ENCODE measurements around the gene MGLL. TPM values are rescaled to one million over a fixed set of nuclear protein-coding genes. Genes with fewer than 3 reads are reported as not detected.

The MGLL gene
- total and polyA plus RNA-seq, 9 of the 15 experiments (the other 6 are each of a cell fraction or from before 2014, with no cell fraction given): 0.12 to 0.32 (median 0.18) TPM; not detected in 6

DNA sequence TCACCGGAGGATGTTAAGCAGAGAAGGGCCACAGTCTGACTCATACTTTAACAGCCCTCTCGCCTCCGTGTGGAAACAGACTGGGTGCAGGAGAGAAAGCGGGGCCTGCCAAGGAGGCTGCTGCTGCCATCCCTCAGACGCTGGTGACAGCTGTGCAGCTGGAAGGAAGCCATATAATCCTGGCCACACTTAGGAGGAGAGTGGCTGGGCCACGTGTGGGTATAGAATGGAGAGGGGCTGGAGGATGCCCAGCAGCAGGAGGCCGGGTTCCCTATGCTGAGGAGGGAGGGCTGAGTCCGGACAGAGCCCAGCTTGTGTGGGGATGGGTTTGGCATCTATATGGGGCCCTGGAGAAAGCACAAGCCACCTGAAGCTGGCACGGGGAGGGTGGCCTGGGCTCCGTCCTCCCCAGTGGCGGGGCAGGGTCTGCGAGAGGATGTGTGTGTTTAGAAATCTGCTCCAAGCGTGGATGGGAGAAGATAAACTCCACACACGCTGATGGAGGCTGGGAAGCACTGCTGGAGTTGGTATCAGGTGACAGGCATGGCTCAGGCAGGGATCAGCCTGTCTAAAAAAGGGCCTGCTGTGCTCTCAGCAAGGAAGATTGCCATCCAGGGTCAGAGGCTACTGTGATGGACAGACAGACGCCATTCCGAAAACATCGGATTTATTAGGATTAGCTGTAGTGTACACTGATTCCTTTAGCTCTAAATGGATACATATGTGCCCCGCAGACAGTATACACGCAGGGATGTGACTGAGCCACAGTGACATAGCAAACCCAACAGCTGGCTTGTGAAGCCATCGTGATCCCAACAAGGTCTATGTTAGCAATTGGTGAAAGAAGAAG is 133.7 kb downstream of the MGLL start:
- Histone ChIP-seq H3K27ac (ENCODE audit: extremely low read depth, low read depth, low read length) (no peak overlapping the region), H3K4me3 (no peak overlapping the region), H3K9ac (ENCODE audit: insufficient read depth in 1 of 2, low read depth in 2 of 2, low read length in 2 of 2) (no peak overlapping the region), H3K9me3 (replicated peaks; ENCODE audit: control insufficient read depth, insufficient read depth, low read depth, low read length) (no peaks in the 10 kb centered on the region), H3K27me3 (ENCODE audit: control insufficient read depth in 2 of 2, insufficient read depth in 2 of 2, low read length in 2 of 2) (peaks cover 0 to 20% of the 10 kb centered on the region in 2 experiments; a peak in 4 of 5 replicates), H3K36me3 (ENCODE audit: control insufficient read depth, insufficient read depth, low read length) (no peaks in the 10 kb centered on the region), H2AFZ (ENCODE audit: low read depth, low read length) (no peak overlapping the region), H3K4me1 (replicated peaks in 1 of 2; ENCODE audit: control insufficient read depth in 2 of 2, insufficient read depth in 2 of 2, low read length in 2 of 2) (no peaks in the 10 kb centered on the region), H3K9me1 (ENCODE audit: control insufficient read depth, insufficient read depth, low read length) (no peaks in the 10 kb centered on the region), H3K79me2 (ENCODE audit: control insufficient read depth, insufficient read depth, low read length) (no peaks in the 10 kb centered on the region), H4K20me1 (replicated peaks; ENCODE audit: control insufficient read depth, insufficient read depth, low read length) (no peaks in the 10 kb centered on the region), H3K4me2 (ENCODE audit: insufficient read depth, low read length) (no peak overlapping the region)
- in situ Hi-C loops (cut with MboI) (no loop called here), intact Hi-C loops (cut with micrococcal nuclease) (loop anchor here (10.0 kb wide), 1 partner anchor 276 kb away; no protein-coding TSS in a partner anchor)
- no TSS peak for BruUV-seq (replicated peaks)
- ATAC-seq: no peak
- ChIA-PET POLR2A (interaction anchor here (0.5 to 0.7 kb wide), 2 partner anchors 129 to 919 kb away, joined by 3 read pairs; no protein-coding TSS in a partner anchor), CTCF (ENCODE audit: low intra/inter-chr PET ratio) (no interaction called here)
- no peak for DNase-seq (ENCODE audit: extremely low read depth in 1 of 4, low spot score in 3 of 4)
- TF ChIP-seq XRCC3 (IDR thresholded peaks at IDR 0.05) (no peak), ZBTB1 (CRISPR knock-in tag; IDR thresholded peaks at IDR 0.05; ENCODE audit: borderline replicate concordance, low read depth) (no peak), ZNF232 (CRISPR knock-in tag; IDR thresholded peaks at IDR 0.05) (no peak), ZNF507 (tag; conservative IDR thresholded peaks at IDR 0.05) (no peak), DDX20 (tag; IDR thresholded peaks at IDR 0.05; ENCODE audit: low read depth) (no peak), HNRNPK (IDR thresholded peaks at IDR 0.05; ENCODE audit: low read depth, low read length, poor library complexity, severe bottlenecking) (no peak)
- 6% methylated on average over 18 of the region's 20 CpGs for WGBS (ENCODE audit: insufficient coverage, low coverage, missing lambda C conversion rate)
- FAIRE-seq: no peak
